Activated CD8-positive, alpha-beta T cell treated with anti-CD3 and anti-CD28 coated beads, Interleukin-2, amount 10 ng/mL, durations not matched to agents 7 days and 5 days (primary cell): ENCODE results near the gene ICA1L. TPM values are rescaled to one million over a fixed set of nuclear protein-coding genes. Genes with fewer than 3 reads are reported as not detected.

Experiments used
- ATAC-seq: fragments of 150-1000 bp; cut with Tn5 transposase; one replicate; pipeline ENCODE4 v1.10.0; 2021; ENCODE audit warnings: moderate library complexity
- CTCF ChIA-PET: fragments of 350-600 bp; sonication (Branson Sonifier 250); formaldehyde crosslinking; loops from one replicate; lab custom pipeline; 2021; ENCODE audit warnings: antibody characterized with exemption; lab: Charles Lee
- POLR2A ChIA-PET: fragments of 350-600 bp; sonication (Branson Sonifier 250); formaldehyde crosslinking; loops from one replicate; lab custom pipeline; 2021; ENCODE audit warnings: antibody characterized with exemption; lab: Charles Lee
- DNase-seq: peaks from one replicate; pipeline ENCODE4 v3.0.0-alpha.2; 2020
- H3K27ac Mint-ChIP-seq: one replicate; pipeline ENCODE4 v1.8.0; 2021; ENCODE audit warnings: mild to moderate bottlenecking, mixed read lengths
- H3K27me3 Mint-ChIP-seq: one replicate; pipeline ENCODE4 v1.8.0; 2021; ENCODE audit warnings: low read depth, mixed read lengths
- H3K36me3 Mint-ChIP-seq: one replicate; pipeline ENCODE4 v1.8.0; 2021; ENCODE audit warnings: low read depth, mixed read lengths
- H3K4me1 Mint-ChIP-seq: one replicate; pipeline ENCODE4 v1.8.0; 2021; ENCODE audit warnings: low read depth, mixed read lengths
- H3K4me3 Mint-ChIP-seq: one replicate; pipeline ENCODE4 v1.8.0; 2021; ENCODE audit warnings: mild to moderate bottlenecking, mixed read lengths
- H3K9me3 Mint-ChIP-seq: one replicate; pipeline ENCODE4 v1.8.0; 2022; ENCODE audit warnings: mixed read lengths; ENCODE audit not compliant: insufficient read depth
- total RNA-seq, 2 experiments: library from RNA; stranded (reverse); gene quantifications; one replicate each; pipeline ENCODE4 v1.2.3, GENCODE V29; 2021

Gene ICA1L
- total RNA-seq, 2 experiments from 2014 or later: 5.1 TPM

- ATAC-seq (no peak), DNase-seq (no peak)
- Mint-ChIP-seq H3K4me3 (no peak overlapping the region), H3K4me1 (no peaks in the 10 kb centered on the region), H3K27ac (no peak overlapping the region), H3K9me3 (peaks cover 15% of the 10 kb centered on the region), H3K36me3 (peaks cover 13% of the 10 kb centered on the region), H3K27me3 (no peaks in the 10 kb centered on the region)
- CTCF ChIA-PET: no interaction called here
- POLR2A ChIA-PET: no interaction called here
Measured at GRCh38 chr2:202842690-202843089, 28.9 kb downstream of the ICA1L start.

DNA sequence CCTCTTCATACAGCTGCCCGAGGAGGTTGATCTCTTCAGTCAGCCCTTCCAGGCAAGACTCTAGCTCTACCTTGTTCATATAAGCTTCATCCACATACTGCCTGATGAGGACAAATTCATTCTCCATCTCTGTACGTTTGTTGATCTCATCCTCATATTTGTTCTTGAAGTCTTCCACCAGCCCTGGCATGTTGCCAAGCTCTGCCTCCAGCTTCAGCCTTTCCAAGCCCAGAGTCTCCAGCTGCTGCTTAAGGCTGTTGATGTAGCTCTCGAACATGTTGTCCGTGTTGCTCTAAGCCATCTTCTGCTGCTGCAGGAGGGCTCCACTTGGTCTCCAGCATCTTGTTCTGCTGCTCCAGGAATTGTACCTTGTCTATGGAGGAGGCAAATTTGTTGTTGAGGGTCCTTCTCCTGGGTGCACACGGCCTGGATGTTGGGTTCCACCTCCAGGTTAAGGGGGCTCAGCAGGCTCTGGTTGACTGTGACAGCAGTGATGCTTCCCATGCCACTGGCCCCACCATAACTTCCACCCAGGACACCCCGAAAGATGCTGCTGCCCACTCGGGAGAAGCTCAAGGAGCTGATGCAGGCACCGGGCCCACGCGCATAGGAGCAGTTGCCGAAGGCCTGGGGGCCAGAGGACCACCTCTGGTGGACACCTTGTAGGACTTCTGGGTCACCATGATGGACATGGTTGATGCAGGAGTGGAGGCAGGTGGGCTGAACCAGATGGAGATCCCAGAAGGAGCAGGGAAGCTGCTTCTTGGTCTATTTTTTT is 30.3 kb downstream of the ICA1L start:
- CTCF ChIA-PET: no interaction called here
- ATAC-seq: no peak

GRCh38 chr2:202831242-202832220 is 40.0 kb downstream of the ICA1L start:
- no peaks in the 10 kb centered on the region for H3K36me3 Mint-ChIP-seq
- ChIA-PET CTCF (interaction anchor here (0.7 to 1.5 kb wide), 3 partner anchors 8 to 316 kb away, joined by 3 to 5 read pairs (median 3); no protein-coding TSS in a partner anchor), POLR2A (no interaction called here)
- H3K27ac Mint-ChIP-seq: peak overlapping the region; percentile 6
- H3K4me3 Mint-ChIP-seq: peak overlapping the region; percentile 20
- H3K4me1 Mint-ChIP-seq: peaks cover 10% of the 10 kb centered on the region
- H3K27me3 Mint-ChIP-seq: no peaks in the 10 kb centered on the region
- no peaks in the 10 kb centered on the region for H3K9me3 Mint-ChIP-seq
- DNase-seq (peak; percentile 70), ATAC-seq (peak; percentile 88)

More for the DNA sequence above, 30.3 kb downstream of the ICA1L start:
- Mint-ChIP-seq H3K4me3 (no peak overlapping the region), H3K27ac (no peak overlapping the region), H3K9me3 (peaks cover 15% of the 10 kb centered on the region), H3K36me3 (peaks cover 13% of the 10 kb centered on the region), H3K4me1 (no peaks in the 10 kb centered on the region), H3K27me3 (no peaks in the 10 kb centered on the region)
- DNase-seq: no peak
- POLR2A ChIA-PET: no interaction called here

GRCh38 chr2:202824901-202825300 is 46.7 kb downstream of the ICA1L start:
- Mint-ChIP-seq H3K27me3 (no peaks in the 10 kb centered on the region), H3K36me3 (no peaks in the 10 kb centered on the region), H3K27ac (no peak overlapping the region), H3K4me3 (no peak overlapping the region), H3K4me1 (no peaks in the 10 kb centered on the region), H3K9me3 (no peaks in the 10 kb centered on the region)
- DNase-seq (no peak), ATAC-seq (no peak)
- ChIA-PET CTCF (interaction anchor here (1.3 kb wide), 1 partner anchor 46 kb away, joined by 6 read pairs; no protein-coding TSS in a partner anchor), POLR2A (no interaction called here)

GRCh38 chr2:202822411-202822810 is 49.2 kb downstream of the ICA1L start:
- Mint-ChIP-seq H3K4me1 (no peaks in the 10 kb centered on the region), H3K9me3 (no peaks in the 10 kb centered on the region), H3K27me3 (no peaks in the 10 kb centered on the region), H3K27ac (no peak overlapping the region), H3K4me3 (no peak overlapping the region), H3K36me3 (no peaks in the 10 kb centered on the region)
- ChIA-PET POLR2A (no interaction called here), CTCF (no interaction called here)
- ATAC-seq (no peak), DNase-seq (no peak)

- DNase-seq: no peak
- no peak for ATAC-seq
- H3K27ac Mint-ChIP-seq: no peak overlapping the region
- H3K36me3 Mint-ChIP-seq: no peaks in the 10 kb centered on the region
- H3K9me3 Mint-ChIP-seq: no peaks in the 10 kb centered on the region
- H3K27me3 Mint-ChIP-seq: no peaks in the 10 kb centered on the region
- no peak overlapping the region for H3K4me3 Mint-ChIP-seq
- ChIA-PET POLR2A (no interaction called here), CTCF (no interaction called here)
- no peaks in the 10 kb centered on the region for H3K4me1 Mint-ChIP-seq
Measured at GRCh38 chr2:202821206-202822160, 50.1 kb downstream of the ICA1L start.

DNA sequence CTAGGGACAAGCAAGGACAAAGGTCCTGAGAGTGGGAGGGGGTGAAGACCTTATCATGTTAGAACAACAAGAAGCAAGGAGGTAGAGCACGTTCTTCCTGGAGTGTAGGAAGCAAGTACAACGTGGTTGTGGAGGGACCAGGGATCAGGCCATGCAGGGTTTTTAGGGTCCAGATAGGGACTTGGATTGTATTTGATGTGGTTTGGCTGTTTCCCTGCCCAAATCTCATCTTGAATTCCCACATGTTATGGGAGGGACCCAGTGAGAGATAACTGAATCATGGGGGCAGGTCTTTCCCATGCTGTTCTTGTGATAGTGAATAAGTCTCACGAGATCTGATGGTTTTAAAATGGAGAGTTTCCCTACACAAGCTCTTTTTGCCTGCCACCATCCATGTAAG is 53.2 kb downstream of the ICA1L start:
- no peak for ATAC-seq
- Mint-ChIP-seq H3K36me3 (peaks cover 5% of the 10 kb centered on the region), H3K9me3 (no peaks in the 10 kb centered on the region)

DNA sequence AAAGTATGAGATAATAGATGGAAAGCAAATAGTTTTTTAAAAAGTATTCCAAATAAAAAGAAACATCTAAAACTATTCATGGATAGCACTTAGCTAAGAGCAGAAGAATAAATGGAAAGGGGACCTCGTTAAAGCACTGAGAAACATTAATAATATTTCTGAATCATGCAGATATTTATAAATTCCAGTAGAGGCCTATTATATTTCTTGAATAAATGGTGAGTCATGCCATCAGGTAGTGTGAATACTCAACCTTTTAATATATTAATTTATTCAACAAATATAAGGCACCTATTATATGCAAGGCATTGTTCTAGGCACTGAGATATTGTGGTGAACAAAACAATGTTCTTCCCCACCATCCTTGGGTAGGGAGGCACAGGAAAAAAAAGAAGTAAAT is 53.8 kb downstream of the ICA1L start:
- Mint-ChIP-seq H3K9me3 (no peaks in the 10 kb centered on the region), H3K4me3 (no peak overlapping the region), H3K36me3 (peaks cover 5% of the 10 kb centered on the region), H3K4me1 (no peaks in the 10 kb centered on the region), H3K27ac (no peak overlapping the region), H3K27me3 (no peaks in the 10 kb centered on the region)
- POLR2A ChIA-PET: no interaction called here
- DNase-seq (no peak), ATAC-seq (no peak)
- CTCF ChIA-PET: no interaction called here

More for the DNA sequence above, 53.2 kb downstream of the ICA1L start:
- DNase-seq: no peak
- no peaks in the 10 kb centered on the region for H3K4me1 Mint-ChIP-seq
- no peak overlapping the region for H3K27ac Mint-ChIP-seq
- no peaks in the 10 kb centered on the region for H3K27me3 Mint-ChIP-seq
- H3K4me3 Mint-ChIP-seq: no peak overlapping the region
- ChIA-PET CTCF (no interaction called here), POLR2A (no interaction called here)

- no peak overlapping the region for H3K4me3 Mint-ChIP-seq
- H3K4me1 Mint-ChIP-seq: no peaks in the 10 kb centered on the region
- POLR2A ChIA-PET: no interaction called here
- peaks cover 10% of the 10 kb centered on the region for H3K36me3 Mint-ChIP-seq
- no peaks in the 10 kb centered on the region for H3K27me3 Mint-ChIP-seq
- no peak overlapping the region for H3K27ac Mint-ChIP-seq
- DNase-seq: no peak
- ATAC-seq: no peak
- no peaks in the 10 kb centered on the region for H3K9me3 Mint-ChIP-seq
- CTCF ChIA-PET: interaction anchor here (1.0 to 1.5 kb wide), 2 partner anchors 76 to 227 kb away, joined by 3 read pairs; no protein-coding TSS in a partner anchor
Measured at GRCh38 chr2:202815548-202816360, 55.8 kb downstream of the ICA1L start.

DNA sequence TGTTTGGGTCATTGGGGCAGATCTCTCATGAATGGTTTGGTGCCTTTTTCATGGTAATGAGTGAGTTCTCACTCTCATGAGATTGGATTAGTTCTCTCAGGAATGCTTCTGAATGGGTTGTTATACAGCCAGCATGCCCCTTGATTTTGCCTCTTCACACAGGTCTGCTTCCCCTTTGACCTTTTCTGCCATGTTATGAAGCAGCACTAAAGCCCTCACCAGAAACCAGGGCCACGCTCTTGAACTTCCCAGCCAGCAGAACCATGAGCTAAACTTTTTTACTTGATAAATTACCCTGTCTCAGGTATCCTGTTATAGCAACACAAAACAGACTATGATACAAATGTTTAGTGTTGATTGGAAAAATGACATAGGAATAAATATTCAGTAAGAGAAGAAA is 57.3 kb downstream of the ICA1L start:
- Mint-ChIP-seq H3K9me3 (no peaks in the 10 kb centered on the region), H3K27ac (no peak overlapping the region), H3K4me3 (no peak overlapping the region), H3K36me3 (peaks cover 17% of the 10 kb centered on the region), H3K27me3 (no peaks in the 10 kb centered on the region), H3K4me1 (no peaks in the 10 kb centered on the region)
- no peak for ATAC-seq
- ChIA-PET CTCF (interaction anchor here (1.0 kb wide), 2 partner anchors 14 to 640 kb away, joined by 3 read pairs; no protein-coding TSS in a partner anchor), POLR2A (no interaction called here)
- no peak for DNase-seq
